Endometrial microvascular endothelial cells (primary cell): ENCODE data around the gene LTBP3. TPM values are rescaled to one million over a fixed set of nuclear protein-coding genes. Genes with fewer than 3 reads are reported as not detected.

Experiments
- in situ Hi-C: cut with HindIII; loops from 2 replicates; pipeline ENCODE4 v1.10.0; 2017; ENCODE audit warnings: low sequenced_read_pairs, low pct_unique_long_range_greater_than_20kb; ENCODE audit errors: inconsistent ontology term
- total RNA-seq: library from RNA; depleted of rRNA; stranded (reverse); fragments of >200 nt; gene quantifications from one replicate; pipeline ENCODE4 v1.2.3, GENCODE V29; 2015; ENCODE audit errors: inconsistent ontology term

The LTBP3 gene
- 42.3 TPM for total RNA-seq

- in situ Hi-C loops, result no loop called here
These were observed at the start of gene LTBP3 for GRCh38 chr11:65558002-65558929. LTBP3 (minus strand) TSS chr11:65558359; CDS start chr11:65557959, 400 bp downstream.

DNA sequence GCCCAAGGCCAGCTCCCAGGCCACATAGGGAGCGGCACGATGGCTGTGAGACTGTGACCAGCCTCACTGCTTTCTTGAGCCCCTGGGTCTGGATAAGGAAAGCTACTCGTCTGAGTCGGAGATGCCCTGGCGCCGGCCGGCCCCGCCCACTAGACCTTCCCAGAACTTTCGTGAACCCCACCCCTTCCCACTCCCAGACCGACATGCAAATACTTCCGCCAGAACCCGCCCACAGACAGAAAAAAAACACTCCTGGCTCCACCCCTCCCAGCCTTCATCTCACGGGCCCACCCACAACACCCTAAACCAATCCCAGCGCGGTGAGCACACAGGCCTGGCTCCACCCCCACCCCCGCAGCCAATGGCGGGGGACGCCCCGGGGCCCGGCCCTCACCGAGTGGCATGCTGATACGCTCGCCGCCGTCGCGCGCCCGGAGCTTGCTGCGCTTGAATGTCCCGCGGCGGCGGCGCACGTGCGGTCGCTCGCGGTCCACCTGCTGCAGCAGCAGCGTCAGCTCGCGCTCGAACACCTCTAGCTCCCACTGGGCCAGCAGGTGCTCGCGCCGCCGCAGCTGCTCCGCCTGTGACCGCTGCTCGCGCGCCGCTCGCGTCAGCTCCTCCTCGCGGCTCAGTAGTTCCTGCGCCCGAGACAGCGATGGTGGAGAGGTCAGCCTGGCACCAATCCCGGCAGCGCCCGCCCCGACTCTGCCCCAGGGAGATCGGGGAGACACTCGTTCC is 48.9 kb upstream of the LTBP3 start:
- in situ Hi-C loops, result no loop called here

DNA sequence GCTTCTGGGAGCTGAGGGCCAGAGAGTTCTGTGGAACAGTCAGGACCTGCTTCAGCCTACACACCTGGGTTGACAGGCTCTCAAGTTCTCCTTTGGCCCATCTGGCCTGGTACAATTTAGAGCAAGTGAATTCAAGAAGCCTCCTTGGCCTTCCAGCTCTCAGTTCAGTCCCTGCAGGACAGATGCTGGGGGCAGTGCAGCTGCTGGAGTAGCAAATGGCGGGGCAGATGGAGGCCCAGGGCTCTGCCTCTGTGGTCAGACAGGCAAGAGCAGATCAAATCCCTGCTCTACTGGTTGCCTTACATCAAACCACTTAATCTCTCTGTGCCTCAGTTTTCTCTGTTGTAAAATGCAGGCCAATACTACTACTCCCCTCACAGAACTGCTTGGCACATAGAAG is 46.1 kb upstream of the LTBP3 start:
- in situ Hi-C loops, result no loop called here

DNA sequence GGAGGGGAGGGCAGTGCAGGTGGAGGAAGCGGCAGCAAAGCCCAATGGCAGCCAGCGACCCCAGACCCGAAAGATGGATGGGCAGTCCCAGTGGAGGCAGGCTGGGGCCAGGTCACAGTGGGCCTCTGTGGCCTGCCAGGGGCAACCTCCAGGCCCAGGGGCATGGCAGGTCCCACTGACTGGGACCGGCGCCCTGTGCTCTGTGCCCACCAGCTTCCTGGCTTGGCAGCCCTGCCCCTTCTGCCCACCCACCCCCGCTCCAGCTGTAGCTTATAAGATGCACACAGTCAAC is 41.7 kb upstream of the LTBP3 start:
- in situ Hi-C loops, result no loop called here

GRCh38 chr11:65599216-65599954 is 41.2 kb upstream of the LTBP3 start:
- in situ Hi-C loops, result no loop called here

DNA sequence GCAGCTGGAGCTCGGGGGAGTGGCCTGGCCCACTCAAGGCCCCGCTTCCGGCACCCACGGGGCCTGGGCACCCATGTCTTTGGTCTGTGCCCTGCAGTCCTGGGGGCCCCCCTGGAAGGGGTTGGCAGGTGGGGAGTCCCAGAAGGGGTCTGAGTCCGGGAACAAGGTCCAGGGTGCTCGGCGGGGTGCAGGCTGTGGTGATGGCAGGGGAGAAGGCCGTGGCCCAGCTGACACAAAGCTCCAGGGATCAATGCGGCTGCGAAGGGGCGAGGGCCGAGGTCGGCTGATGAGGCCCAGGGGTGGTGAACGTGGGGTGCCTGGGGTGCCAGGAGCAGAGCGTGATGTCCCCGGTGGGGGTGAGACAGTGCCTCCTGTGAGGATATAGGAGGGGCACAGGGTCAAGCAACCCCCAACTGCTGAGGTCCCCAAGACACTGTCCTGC is 40.1 kb upstream of the LTBP3 start:
- in situ Hi-C loops, result no loop called here

- in situ Hi-C loops, result no loop called here
These were observed 38.4 kb upstream of the LTBP3 start for GRCh38 chr11:65596520-65596919.

DNA sequence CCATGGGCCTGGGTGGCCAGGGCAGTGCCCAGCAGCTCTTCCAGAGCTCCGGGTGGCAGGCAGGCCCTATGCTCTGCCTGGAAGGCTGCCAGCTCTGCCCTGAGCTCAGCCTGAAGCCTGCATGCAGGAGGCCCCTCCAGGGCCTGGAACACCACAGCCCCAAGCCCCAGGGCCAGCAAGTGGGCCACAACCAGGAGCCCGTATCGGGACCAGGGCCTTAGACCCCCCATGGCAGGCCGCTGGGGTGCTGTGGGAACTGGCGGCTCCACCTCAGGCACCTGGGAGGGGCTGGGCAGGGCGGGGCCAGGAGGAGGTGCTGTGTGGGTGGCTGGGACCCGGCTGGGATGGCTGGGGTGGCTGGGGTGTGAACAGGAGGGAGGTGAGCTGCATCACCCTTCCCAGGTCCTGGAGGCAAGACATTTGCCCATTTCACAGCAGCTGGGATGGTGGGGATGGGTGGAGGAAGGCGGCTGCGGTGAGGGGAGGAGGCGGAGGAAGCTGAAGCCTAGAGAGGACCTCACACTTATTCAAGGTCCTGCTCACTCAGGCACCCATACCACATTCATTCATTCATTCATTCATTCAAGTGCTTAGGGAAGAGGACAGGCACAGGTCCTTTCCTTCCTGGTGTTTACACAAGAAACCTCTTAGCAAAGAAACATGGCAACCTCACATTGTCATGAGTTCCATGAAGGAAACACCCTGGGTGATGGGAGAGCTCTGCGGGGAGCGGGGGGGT is 37.6 kb upstream of the LTBP3 start, which contains the start of gene KCNK7:
TSS of gene KCNK7 (minus strand) at position 258 of the 739 bp plus-strand sequence. CDS start at position 230, 28 bp downstream.
- in situ Hi-C loops, result no loop called here

DNA sequence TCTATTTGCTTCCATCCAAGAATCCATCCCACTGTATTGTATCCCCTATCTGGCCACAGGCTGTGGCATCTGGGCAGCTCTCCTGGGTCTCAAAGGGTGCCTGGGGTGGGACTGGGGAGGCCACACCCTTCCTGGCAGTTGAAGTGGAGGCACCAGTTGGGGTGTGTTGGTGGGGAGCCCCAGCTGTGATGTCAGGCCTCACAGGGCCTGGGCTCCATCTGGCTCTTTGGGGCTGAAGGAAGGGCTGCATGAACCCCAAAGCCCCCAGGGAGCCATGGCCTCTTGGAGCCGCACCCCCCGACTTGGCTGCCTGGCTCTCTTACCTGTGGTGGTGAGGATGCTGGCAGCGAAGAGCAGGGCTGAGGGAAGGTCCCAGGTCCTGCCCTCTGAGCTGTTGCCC is 37.0 kb upstream of the LTBP3 start:
- in situ Hi-C loops, result no loop called here

- in situ Hi-C loops, result no loop called here
These were observed 35.6 kb upstream of the LTBP3 start for GRCh38 chr11:65593518-65594414.

GRCh38 chr11:65592858-65593517 is 34.8 kb upstream of the LTBP3 start:
- in situ Hi-C loops, result no loop called here

- in situ Hi-C loops, result no loop called here
These were observed 34.0 kb upstream of the LTBP3 start for GRCh38 chr11:65591939-65592857.

DNA sequence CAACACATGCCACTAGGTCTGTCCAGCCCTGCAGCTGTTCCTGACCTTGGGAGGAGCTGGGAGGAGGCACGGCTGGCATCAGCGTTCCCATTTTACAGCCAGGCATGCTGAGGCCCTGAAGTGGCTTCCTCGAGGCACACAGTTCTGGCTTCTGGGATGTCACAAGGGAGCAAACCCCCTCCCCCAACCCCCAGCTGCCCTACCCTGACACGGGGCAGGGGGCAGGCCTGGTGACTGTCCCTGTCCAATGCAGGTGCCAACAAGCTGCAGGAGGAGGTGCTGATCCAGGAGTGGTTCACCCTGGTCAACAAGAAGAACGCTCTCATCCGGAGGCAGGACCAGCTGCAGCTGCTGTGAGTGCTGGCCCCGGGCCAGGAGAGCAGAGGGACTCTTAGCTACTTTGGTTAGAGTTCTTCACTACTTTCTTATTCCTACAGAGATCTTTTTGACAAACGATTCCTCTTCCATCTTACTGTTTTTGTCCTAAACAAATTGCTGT is 32.1 kb upstream of the LTBP3 start:
- in situ Hi-C loops, result no loop called here

DNA sequence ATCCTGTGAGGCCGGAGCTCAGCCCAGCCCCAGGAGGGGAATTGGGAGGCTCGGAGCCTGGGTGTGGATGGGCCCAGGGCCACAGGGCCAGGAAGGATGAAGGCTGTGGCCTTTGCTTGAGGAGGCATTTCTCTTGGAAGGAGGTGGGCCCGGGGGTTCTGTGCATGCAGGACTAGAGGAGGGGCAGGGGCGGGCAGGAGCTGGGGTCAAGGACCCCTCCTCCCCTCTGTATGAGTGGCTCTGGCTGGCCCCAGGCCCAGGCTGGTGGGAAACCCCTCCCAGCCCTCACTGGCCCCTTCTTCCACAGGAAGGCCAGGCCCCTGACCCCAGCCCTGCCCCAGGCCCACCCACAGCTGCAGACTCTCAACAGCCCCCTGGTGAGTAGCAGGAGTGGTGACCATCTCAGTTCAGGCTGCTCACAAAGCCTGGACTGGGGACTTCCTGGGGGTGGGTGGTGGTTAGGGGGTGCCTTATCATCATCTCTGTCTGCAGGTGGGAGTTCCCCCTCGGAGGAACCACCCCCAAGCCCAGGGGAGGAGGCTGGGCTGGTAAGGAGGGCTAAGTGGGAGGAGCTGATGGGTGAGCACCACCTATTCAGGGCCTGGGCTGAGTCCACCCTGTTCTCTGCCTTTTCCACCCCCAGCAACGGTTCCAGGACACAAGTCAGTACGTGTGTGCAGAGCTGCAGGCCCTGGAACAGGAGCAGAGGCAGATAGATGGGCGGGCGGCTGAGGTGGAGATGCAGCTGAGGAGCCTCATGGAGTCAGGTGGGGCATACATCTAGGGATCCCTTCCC is 31.5 kb upstream of the LTBP3 start:
- in situ Hi-C loops, result no loop called here
